Astrocyte (in vitro differentiated cells and primary cell): ENCODE results near the gene SDHAF1.

Experiments used
- EZH2 ChIP-seq: IDR thresholded peaks from 2 replicates; pipeline ENCODE4 v1.6.1; 2012; ENCODE audit warnings: mild to moderate bottlenecking, low read length, inconsistent platforms; ENCODE audit not compliant: insufficient read depth
- TF ChIP-seq, protein P1 (sequence below): IDR thresholded peaks from 2 replicates; pipeline ENCODE4 v1.5.1; 2011; ENCODE audit warnings: low read depth, mild to moderate bottlenecking, inconsistent platforms, low read length, moderate library complexity; ENCODE audit not compliant: insufficient read depth

DNA sequence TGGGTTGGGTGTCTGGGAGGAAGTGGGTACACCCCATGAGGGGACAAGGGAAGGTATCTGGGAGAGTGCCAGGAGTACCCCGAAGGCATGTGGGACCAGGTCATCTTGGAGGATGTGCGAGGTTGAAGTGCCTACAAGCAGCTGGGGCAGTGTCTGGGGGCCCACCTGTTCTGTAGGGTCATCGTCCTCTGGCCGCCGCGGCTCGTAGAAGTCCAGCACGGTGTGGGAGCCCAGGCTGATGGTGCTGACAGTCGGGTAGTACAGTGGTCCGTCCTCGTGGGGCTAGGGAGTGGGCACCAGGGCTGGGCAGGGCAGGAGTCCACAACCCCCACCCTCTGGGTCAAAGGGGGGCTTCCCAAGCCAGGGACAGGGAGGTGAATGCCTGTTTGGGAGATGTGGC, 15.4 kb downstream of the SDHAF1 start:
- TF ChIP-seq, protein P1, sequence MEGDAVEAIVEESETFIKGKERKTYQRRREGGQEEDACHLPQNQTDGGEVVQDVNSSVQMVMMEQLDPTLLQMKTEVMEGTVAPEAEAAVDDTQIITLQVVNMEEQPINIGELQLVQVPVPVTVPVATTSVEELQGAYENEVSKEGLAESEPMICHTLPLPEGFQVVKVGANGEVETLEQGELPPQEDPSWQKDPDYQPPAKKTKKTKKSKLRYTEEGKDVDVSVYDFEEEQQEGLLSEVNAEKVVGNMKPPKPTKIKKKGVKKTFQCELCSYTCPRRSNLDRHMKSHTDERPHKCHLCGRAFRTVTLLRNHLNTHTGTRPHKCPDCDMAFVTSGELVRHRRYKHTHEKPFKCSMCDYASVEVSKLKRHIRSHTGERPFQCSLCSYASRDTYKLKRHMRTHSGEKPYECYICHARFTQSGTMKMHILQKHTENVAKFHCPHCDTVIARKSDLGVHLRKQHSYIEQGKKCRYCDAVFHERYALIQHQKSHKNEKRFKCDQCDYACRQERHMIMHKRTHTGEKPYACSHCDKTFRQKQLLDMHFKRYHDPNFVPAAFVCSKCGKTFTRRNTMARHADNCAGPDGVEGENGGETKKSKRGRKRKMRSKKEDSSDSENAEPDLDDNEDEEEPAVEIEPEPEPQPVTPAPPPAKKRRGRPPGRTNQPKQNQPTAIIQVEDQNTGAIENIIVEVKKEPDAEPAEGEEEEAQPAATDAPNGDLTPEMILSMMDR, result no peak
- no peak for TF ChIP-seq EZH2
